Measurements from ENCODE around the gene SLC51A. TPM values are rescaled to one million over a fixed set of nuclear protein-coding genes. Genes with fewer than 3 reads are reported as not detected.
A peak's percentile ranks its signal among the peaks of the same experiment; 100 is the strongest.
"Not testable (repeated sequence)": the region's sequence is repeated elsewhere in the genome, so short reads cannot be mapped to it uniquely, and the experiment has no call there.

The SLC51A gene
- total RNA-seq, 6 donors from 2014 or later, result 0.89 to 3.2 (median 1.1) TPM

DNA sequence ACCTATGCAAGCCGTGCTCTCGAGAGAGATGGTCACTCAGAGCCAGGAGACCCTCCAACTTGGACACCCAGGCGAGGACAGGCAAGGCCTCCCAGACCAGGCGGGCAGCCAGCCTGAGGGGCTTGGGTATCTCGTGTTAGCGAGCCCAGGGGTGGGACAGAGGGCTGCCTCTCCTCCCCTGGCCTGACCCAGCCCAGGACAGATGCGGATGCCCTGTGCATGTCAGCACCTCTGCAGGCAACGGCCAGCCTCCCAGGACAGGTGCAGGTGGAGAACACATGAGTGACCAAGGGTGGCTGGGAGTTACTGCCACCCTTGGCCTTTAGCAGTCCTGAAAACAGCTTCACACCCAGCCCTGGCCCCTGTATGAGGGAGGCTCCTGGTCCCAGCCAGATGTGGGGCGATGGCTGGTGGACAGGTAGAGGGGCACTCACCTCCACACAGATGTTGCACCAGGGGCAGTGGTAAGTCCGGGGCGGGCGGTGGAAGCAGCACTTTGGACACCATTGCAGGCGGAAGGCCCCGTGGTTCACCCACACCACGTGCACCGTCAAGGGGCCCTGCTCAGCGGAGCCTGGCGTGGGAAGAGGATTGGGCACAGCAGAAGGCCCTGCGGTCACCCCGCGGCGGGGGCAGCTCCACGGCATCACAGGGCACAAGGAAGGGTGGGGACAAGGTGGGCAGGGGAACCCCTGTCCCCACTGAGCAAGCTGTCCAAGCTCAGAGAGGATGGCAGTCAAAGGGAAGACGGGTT, 7.2 kb upstream of the SLC51A start:
- H3K36me3 ChIP-seq, result no peaks in the 10 kb centered on the region
- TF ChIP-seq POLR2AphosphoS5 (IDR thresholded peaks at IDR 0.05) (no peak), POLR2A (IDR thresholded peaks at IDR 0.05) (no peak), EP300 (IDR thresholded peaks at IDR 0.05) (no peak)
- TF ChIP-seq, protein P1, sequence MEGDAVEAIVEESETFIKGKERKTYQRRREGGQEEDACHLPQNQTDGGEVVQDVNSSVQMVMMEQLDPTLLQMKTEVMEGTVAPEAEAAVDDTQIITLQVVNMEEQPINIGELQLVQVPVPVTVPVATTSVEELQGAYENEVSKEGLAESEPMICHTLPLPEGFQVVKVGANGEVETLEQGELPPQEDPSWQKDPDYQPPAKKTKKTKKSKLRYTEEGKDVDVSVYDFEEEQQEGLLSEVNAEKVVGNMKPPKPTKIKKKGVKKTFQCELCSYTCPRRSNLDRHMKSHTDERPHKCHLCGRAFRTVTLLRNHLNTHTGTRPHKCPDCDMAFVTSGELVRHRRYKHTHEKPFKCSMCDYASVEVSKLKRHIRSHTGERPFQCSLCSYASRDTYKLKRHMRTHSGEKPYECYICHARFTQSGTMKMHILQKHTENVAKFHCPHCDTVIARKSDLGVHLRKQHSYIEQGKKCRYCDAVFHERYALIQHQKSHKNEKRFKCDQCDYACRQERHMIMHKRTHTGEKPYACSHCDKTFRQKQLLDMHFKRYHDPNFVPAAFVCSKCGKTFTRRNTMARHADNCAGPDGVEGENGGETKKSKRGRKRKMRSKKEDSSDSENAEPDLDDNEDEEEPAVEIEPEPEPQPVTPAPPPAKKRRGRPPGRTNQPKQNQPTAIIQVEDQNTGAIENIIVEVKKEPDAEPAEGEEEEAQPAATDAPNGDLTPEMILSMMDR (IDR thresholded peaks at IDR 0.05), result no peak
- H3K4me3 ChIP-seq, result no peak overlapping the region
- no peak overlapping the region for H3K27ac ChIP-seq
- no peaks in the 10 kb centered on the region for H3K27me3 ChIP-seq
- ATAC-seq (ENCODE audit: low FRiP score in 2 of 2), result peak; percentile 4 to 24
- DNase-seq, result no peak
- 79 to 92% methylated on average over 14 to 23 of the region's 24 CpGs for WGBS, 2 donors
- peaks cover 4 to 10% (median 6%) of the 10 kb centered on the region in 4 donors for H3K4me1 ChIP-seq
- H3K9me3 ChIP-seq, result no peaks in the 10 kb centered on the region

DNA sequence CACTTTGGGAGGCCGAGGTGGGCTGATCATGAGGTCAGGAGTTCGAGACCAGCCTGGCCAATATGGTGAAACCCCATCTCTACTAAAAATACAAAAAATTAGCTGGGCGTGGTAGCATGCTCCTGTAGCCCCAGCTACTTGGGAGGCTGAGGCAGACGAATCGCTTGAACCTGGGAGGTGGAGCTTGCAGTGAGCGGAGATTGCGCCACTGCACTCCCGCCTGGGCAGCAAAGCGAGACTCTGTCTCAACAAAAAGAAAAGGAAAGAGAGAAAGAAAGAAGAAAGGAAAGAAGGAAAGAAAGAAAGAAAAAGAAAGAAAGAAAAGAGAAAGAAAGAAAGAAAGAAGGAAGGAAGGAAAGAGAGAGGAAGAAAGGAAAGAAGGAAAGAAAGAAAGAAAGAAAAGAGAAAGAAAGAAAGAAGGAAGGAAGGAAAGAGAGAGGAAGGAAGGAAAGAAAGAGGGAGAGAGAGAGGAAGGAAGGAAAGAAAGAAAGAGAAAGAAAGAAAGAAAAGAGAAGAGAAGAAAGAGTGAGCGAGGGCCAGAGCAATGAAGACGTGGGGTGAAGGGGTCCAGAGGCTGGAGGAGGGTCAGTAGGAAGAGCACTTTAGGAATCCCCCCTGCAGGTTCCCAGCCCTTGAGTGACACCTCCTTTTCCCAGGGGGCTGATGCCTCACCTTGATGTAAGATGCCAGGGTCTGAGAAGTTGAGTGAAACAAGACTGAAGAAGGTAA, 6.2 kb upstream of the SLC51A start:
- H3K4me1 ChIP-seq, result peaks cover 4 to 10% (median 6%) of the 10 kb centered on the region in 4 donors
- H3K9me3 ChIP-seq; H3K27me3 ChIP-seq; H3K36me3 ChIP-seq; H3K27ac ChIP-seq; ATAC-seq (ENCODE audit: low FRiP score in 2 of 2); DNase-seq; H3K4me3 ChIP-seq: not testable (repeated sequence)
- WGBS, 2 donors, result 77 to 86% methylated on average over 11 of the region's 11 CpGs

DNA sequence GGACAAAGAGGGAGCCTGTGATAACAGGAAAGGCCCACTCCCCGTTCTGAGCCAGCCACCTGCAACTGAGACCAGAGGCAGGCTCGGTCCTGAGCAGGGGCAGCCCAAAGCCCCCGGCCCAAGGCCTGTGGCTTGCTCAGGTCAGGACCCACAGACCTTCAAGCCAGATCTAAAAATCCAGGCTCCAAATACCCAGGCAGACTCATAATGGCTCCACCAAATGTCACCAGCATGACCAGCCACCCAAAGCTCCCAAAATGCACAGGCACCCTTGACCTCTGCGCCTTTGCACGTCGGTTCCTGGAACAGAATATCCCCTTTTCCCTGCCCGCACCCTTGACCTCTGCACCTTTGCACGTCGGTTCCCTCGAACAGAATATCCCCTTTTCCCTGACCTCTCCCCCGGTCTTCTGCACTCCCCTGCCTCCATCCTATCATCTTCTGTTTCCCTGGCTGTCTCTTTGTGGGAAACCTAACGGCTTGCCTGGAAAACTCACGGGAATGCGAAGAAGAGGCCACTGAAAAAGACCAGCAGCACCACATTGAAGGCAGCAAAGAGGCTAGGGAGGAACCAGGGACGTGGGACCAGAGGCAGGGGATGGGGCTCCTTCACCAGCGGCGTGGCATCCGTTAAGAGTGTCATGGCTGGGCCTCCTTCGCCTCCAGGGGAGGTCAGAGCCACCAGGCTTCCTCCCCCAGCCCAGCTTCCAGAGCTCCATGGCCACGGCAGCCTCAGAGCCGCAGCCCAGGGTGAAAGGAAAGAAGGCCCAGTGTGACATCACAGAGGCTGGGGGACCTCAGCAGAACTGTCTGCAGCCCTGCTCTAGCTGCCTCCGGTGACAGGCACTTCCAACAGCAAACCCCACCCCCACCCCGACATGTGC, 5.4 kb upstream of the SLC51A start, which contains the start of gene ZDHHC19:
Gene ZDHHC19 (minus strand): TSS at position 728 of the 884 bp plus-strand sequence. CDS start 85 bp downstream, at position 643.
- H3K27ac ChIP-seq, result no peak within 1 kb of the TSS
- H3K36me3 ChIP-seq, result no peaks in the 10 kb centered on the region
- no peaks in the 10 kb centered on the region for H3K9me3 ChIP-seq
- WGBS, 2 donors, result 70 to 72% methylated on average over 11 to 19 of the region's 23 CpGs
- H3K4me3 ChIP-seq, result no peak within 1 kb of the TSS
- no peaks in the 10 kb centered on the region for H3K27me3 ChIP-seq
- no peak for ATAC-seq (ENCODE audit: low FRiP score in 2 of 2)
- TF ChIP-seq POLR2A (IDR thresholded peaks at IDR 0.05), result no peak
- peaks cover 4 to 10% (median 6%) of the 10 kb centered on the region in 4 donors for H3K4me1 ChIP-seq
- no peak for DNase-seq

DNA sequence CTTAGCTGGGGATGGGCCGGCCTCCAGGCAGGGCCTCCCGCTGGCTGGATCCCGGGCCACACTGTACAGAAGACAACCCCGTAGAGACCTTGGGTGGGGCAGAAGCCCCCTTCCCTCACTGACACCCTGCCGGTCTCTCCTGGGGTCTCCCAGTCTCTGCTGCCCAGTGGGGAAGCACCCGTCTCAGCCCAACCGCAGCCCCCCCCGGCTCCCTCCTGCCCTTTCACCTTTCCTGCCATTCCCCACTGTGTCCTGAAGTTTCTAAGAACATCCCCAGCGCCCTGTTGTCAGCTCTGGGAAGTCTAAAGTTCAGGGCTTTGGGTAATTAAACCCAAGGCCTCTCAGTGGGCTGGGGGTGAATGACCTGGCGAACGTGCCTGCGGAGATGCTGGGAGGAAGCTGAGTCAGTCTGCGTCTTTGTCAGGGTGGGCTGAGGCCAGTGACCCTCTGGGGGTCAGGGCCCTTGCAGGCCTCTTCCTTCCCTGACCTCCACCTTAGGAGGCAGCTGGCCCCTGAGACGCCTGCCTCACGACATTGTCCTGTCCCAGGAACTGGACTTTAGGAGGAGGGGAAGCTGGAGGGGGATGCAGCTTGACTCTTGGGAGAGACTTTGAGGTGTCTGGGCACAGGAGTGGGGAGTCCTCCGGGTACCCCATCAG, 1.4 kb upstream of the SLC51A start:
- no peaks in the 10 kb centered on the region for H3K27me3 ChIP-seq
- H3K36me3 ChIP-seq, result no peaks in the 10 kb centered on the region
- H3K4me1 ChIP-seq, result peaks cover 6 to 20% (median 12%) of the 10 kb centered on the region in 4 donors
- H3K9me3 ChIP-seq, result no peaks in the 10 kb centered on the region
- H3K27ac ChIP-seq, result no peak overlapping the region
- H3K4me3 ChIP-seq, result no peak overlapping the region
- no peak for ATAC-seq (ENCODE audit: low FRiP score in 2 of 2)
- WGBS, 2 donors, result 83 to 85% methylated on average over 15 of the region's 16 CpGs
- no peak for DNase-seq
- TF ChIP-seq POLR2A (IDR thresholded peaks at IDR 0.05), result no peak
- TF ChIP-seq, protein P1 (IDR thresholded peaks at IDR 0.05), result no peak
- no peak for TF ChIP-seq EP300 (IDR thresholded peaks at IDR 0.05)
- no peak for TF ChIP-seq POLR2AphosphoS5 (IDR thresholded peaks at IDR 0.05)

DNA sequence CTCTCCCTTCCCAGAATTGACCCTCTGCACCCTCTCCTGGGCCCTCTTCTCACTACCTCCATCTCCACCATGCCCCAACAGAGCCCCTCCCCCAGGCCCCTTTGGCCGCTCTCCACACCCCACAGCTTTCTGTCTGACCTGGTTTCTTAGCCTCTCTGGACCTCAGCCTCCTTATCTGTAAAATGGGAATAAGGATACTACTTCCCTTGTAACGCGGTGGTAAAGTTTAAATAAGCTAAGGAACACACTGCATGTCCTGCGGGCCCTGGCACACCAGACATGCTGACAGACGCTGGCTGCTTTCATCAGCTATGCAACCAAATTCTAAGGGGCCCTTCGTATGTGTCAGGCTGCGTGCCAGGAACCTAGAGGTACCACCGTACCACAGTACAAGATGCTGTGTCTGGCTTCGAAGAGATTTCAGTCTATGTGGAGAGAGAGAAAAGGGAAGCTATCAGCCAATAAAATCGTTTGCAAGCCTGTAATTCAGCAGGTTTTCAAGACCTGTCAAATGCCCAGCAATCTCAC, 777 bp upstream of the SLC51A start:
- H3K4me1 ChIP-seq, result peaks cover 10 to 20% (median 14%) of the 10 kb centered on the region in 4 donors
- no peak overlapping the region for H3K4me3 ChIP-seq
- ATAC-seq (ENCODE audit: low FRiP score in 2 of 2) (no peak), DNase-seq (no peak)
- no peaks in the 10 kb centered on the region for H3K27me3 ChIP-seq
- WGBS, 2 donors, result 66 to 77% methylated on average over 10 of the region's 10 CpGs
- no peaks in the 10 kb centered on the region for H3K36me3 ChIP-seq
- H3K27ac ChIP-seq, result no peak overlapping the region
- no peaks in the 10 kb centered on the region for H3K9me3 ChIP-seq
- no peak for TF ChIP-seq POLR2A (IDR thresholded peaks at IDR 0.05)
- TF ChIP-seq, protein P1 (IDR thresholded peaks at IDR 0.05), result no peak
- no peak for TF ChIP-seq POLR2AphosphoS5 (IDR thresholded peaks at IDR 0.05)
- no peak for TF ChIP-seq EP300 (IDR thresholded peaks at IDR 0.05)
